Measurements from ENCODE around the gene ATF6. TPM values are rescaled to one million over a fixed set of nuclear protein-coding genes. Genes with fewer than 3 reads are reported as not detected.
A peak's percentile ranks its signal among the peaks of the same experiment; 100 is the strongest.

Gene ATF6
- total and polyA plus RNA-seq, 2 of the 4 experiments (the other 2 are of a cell fraction), result 12.2 to 17.6 TPM

GRCh38 chr1:161825831-161826230, 59.7 kb downstream of the ATF6 start:
- in situ Hi-C loops (cut with MboI; ENCODE audit: low sequenced_read_pairs), result no loop called here

More at GRCh38 chr1:161825831-161826230, 59.7 kb downstream of the ATF6 start:
- DNase-seq, result no peak
- Histone ChIP-seq H2BK15ac (ENCODE audit: low read depth, low read length) (no peak overlapping the region), H3K4ac (ENCODE audit: low read depth, low read length) (no peak overlapping the region), H2BK5ac (ENCODE audit: low read depth, low read length, poor library complexity, severe bottlenecking) (no peak overlapping the region), H3K23ac (ENCODE audit: low read depth, low read length) (no peak overlapping the region), H3K79me1 (ENCODE audit: low read depth in 1 of 2, low read length in 2 of 2) (0 out of 4 replicates have a peak, but pooled peaks cover 0 to 6% of the 10 kb centered on the region in 2 experiments), H3K27ac (ENCODE audit: insufficient read depth, low read length) (no peak overlapping the region), H2AK5ac (ENCODE audit: low read depth, low read length) (no peak overlapping the region), H4K8ac (ENCODE audit: low read depth in 2 of 2, low read length in 2 of 2) (no peak overlapping the region), H3K9me1 (ENCODE audit: insufficient read depth, low read length) (no peaks in the 10 kb centered on the region), H3K36me3 (ENCODE audit: control insufficient read depth, insufficient read depth, low read length) (no peaks in the 10 kb centered on the region; the same call in 1 of the 2 replicates), H3K18ac (ENCODE audit: low read depth, low read length) (no peak overlapping the region), H3K4me3 (ENCODE audit: insufficient read depth, low read depth, low read length) (no peak overlapping the region), H2AFZ (replicated peaks; ENCODE audit: low read length, poor library complexity) (no peak overlapping the region), H3K4me2 (ENCODE audit: low read depth, low read length) (no peak overlapping the region), H2AK9ac (replicated peaks; ENCODE audit: low read depth, low read length, poor library complexity) (peak overlapping the region; percentile 45), H3K9me3 (ENCODE audit: control insufficient read depth, insufficient read depth, low read length) (no peaks in the 10 kb centered on the region), H2BK120ac (ENCODE audit: low read depth, low read length) (no peak overlapping the region), H4K5ac (ENCODE audit: low read depth, low read length) (no peak overlapping the region), H2BK20ac (ENCODE audit: low read depth, low read length) (no peak overlapping the region), H4K91ac (ENCODE audit: insufficient read depth, low read depth, low read length) (no peak overlapping the region), H4K20me1 (ENCODE audit: insufficient read depth, low read length) (no peaks in the 10 kb centered on the region), H3K56ac (ENCODE audit: extremely low read depth, insufficient read depth, low read length) (no peak overlapping the region), H3K27me3 (ENCODE audit: control insufficient read depth, insufficient read depth, low read length) (no peaks in the 10 kb centered on the region), H3K9ac (ENCODE audit: low read depth, low read length) (no peak overlapping the region), H3K4me1 (ENCODE audit: control insufficient read depth, insufficient read depth, low read length) (no peaks in the 10 kb centered on the region; the same call in 1 of the 2 replicates), H3K14ac (replicated peaks; ENCODE audit: low read depth, low read length) (no peak overlapping the region; the same call in 1 of the 2 replicates)
- TF ChIP-seq POLR2A (IDR thresholded peaks at IDR 0.05; ENCODE audit: low read depth, low read length), result no peak
- no peak for TF ChIP-seq MAFK (IDR thresholded peaks at IDR 0.05; ENCODE audit: low read depth, low read length)
- no CpG with 5 or more reads among the region's 4 CpGs for WGBS, 2 experiments (ENCODE audit: extremely low coverage in 2 of 2, insufficient read length in 1 of 2)
- dilution Hi-C loops (cut with HindIII; ENCODE audit: low sequenced_read_pairs, unreplicated experiment) (no loop called here), intact Hi-C loops (cut with micrococcal nuclease) (no loop called here)
- BruUV-seq (replicated peaks), result no TSS peak
- POLR2A ChIA-PET (ENCODE audit: unreplicated experiment), result no interaction called here
- CTCF ChIA-PET, result interaction anchor here (0.5 to 1.7 kb wide), 2 partner anchors 18 to 211 kb away, joined by 3 to 7 read pairs; no protein-coding TSS in a partner anchor
- no peak for ATAC-seq (ENCODE audit: low read depth)
